MCF 10A (cell line): ENCODE results near the gene CTNNA1. TPM values are rescaled to one million over a fixed set of nuclear protein-coding genes. Genes with fewer than 3 reads are reported as not detected.
A peak's percentile ranks its signal among the peaks of the same experiment; 100 is the strongest.

Experiments used
- BruUV-seq: library from RNA; stranded (reverse); fragments of 400-500 nt; replicated peaks from 2 replicates; lab custom pipeline; 2021; lab: Mats Ljungman, UMichigan
- CTCF ChIA-PET: fragments of 300-600 bp; sonication (Branson Sonifier 250); formaldehyde crosslinking; extraction: SDS; loops from one replicate; lab custom pipeline; 2021; ENCODE audit warnings: antibody characterized with exemption, inconsistent platforms; lab: Yijun Ruan, JAX
- POLR2A ChIA-PET: fragments of 300-600, 350-650 bp; sonication (Branson Sonifier 250); formaldehyde crosslinking; extraction: SDS; loops from one replicate; lab custom pipeline; 2020; ENCODE audit warnings: antibody characterized with exemption, inconsistent platforms; lab: Yijun Ruan, JAX
- DNase-seq: peaks from one replicate; pipeline ENCODE4 v3.0.0-alpha.2; 2018; ENCODE audit not compliant: unreplicated experiment
- H3K27ac Mint-ChIP-seq: one replicate; pipeline ENCODE4 v1.8.0; 2022; ENCODE audit warnings: mild to moderate bottlenecking, low read depth, mixed read lengths; ENCODE audit not compliant: unreplicated experiment
- H3K27me3 Mint-ChIP-seq: one replicate; pipeline ENCODE4 v1.8.0; 2022; ENCODE audit warnings: mixed read lengths; ENCODE audit not compliant: insufficient read depth, unreplicated experiment
- H3K36me3 Mint-ChIP-seq: one replicate; pipeline ENCODE4 v1.8.0; 2022; ENCODE audit warnings: mild to moderate bottlenecking, moderate library complexity, mixed read lengths; ENCODE audit not compliant: insufficient read depth, unreplicated experiment
- H3K4me1 Mint-ChIP-seq: one replicate; pipeline ENCODE4 v1.8.0; 2022; ENCODE audit warnings: mixed read lengths; ENCODE audit not compliant: insufficient read depth, unreplicated experiment
- H3K4me3 Mint-ChIP-seq: one replicate; pipeline ENCODE4 v1.8.0; 2022; ENCODE audit warnings: mild to moderate bottlenecking, moderate library complexity, mixed read lengths; ENCODE audit not compliant: unreplicated experiment
- H3K9me3 Mint-ChIP-seq: one replicate; pipeline ENCODE4 v1.8.0; 2022; ENCODE audit warnings: mixed read lengths; ENCODE audit not compliant: unreplicated experiment
- intact Hi-C: fragments of 100-400 bp; cut with micrococcal nuclease; formaldehyde crosslinking; loops from 2 replicates; pipeline ENCODE4 v1.14.1; 2022
- total RNA-seq: library from RNA; stranded (reverse); gene quantifications from 2 replicates; pipeline ENCODE4 v1.2.3, GENCODE V29; 2022
- TF ChIP-seq, protein P1 (sequence below): fragments of 200-600 bp; IDR thresholded peaks from one replicate; pipeline ENCODE4 v1.8.0; 2022; ENCODE audit warnings: antibody characterized with exemption, mild to moderate bottlenecking; ENCODE audit not compliant: unreplicated experiment

The CTNNA1 gene
- total RNA-seq, 1 experiment from 2014 or later: 519 TPM

- intact Hi-C loops: loop anchor here (10.0 kb wide), 1 partner anchor 184 kb away; no protein-coding TSS in a partner anchor
- peaks cover 19% of the 10 kb centered on the region for H3K4me1 Mint-ChIP-seq
- CTCF ChIA-PET: interaction anchor here (0.8 kb wide), 1 partner anchor 10 kb away, joined by 3 read pairs; no protein-coding TSS in a partner anchor
- no peak for DNase-seq
- H3K27ac Mint-ChIP-seq: no peak overlapping the region
- TF ChIP-seq, protein P1, sequence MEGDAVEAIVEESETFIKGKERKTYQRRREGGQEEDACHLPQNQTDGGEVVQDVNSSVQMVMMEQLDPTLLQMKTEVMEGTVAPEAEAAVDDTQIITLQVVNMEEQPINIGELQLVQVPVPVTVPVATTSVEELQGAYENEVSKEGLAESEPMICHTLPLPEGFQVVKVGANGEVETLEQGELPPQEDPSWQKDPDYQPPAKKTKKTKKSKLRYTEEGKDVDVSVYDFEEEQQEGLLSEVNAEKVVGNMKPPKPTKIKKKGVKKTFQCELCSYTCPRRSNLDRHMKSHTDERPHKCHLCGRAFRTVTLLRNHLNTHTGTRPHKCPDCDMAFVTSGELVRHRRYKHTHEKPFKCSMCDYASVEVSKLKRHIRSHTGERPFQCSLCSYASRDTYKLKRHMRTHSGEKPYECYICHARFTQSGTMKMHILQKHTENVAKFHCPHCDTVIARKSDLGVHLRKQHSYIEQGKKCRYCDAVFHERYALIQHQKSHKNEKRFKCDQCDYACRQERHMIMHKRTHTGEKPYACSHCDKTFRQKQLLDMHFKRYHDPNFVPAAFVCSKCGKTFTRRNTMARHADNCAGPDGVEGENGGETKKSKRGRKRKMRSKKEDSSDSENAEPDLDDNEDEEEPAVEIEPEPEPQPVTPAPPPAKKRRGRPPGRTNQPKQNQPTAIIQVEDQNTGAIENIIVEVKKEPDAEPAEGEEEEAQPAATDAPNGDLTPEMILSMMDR: no peak
- H3K9me3 Mint-ChIP-seq: no peaks in the 10 kb centered on the region
- H3K36me3 Mint-ChIP-seq: peaks cover 61% of the 10 kb centered on the region
- no peak overlapping the region for H3K4me3 Mint-ChIP-seq
- H3K27me3 Mint-ChIP-seq: no peaks in the 10 kb centered on the region
- POLR2A ChIA-PET: interaction anchor here (0.6 to 1.0 kb wide), 3 partner anchors 11 to 20 kb away, joined by 3 to 4 read pairs (median 3); no protein-coding TSS in a partner anchor
- BruUV-seq: no TSS peak
Measured at GRCh38 chr5:138828556-138828955, 75.3 kb downstream of the CTNNA1 start.

- ChIA-PET CTCF (interaction anchor here (0.7 to 0.8 kb wide), 2 partner anchors 11 to 27 kb away, joined by 3 read pairs; no protein-coding TSS in a partner anchor), POLR2A (interaction anchor here (0.6 to 1.0 kb wide), 2 partner anchors 10 to 26 kb away, joined by 4 read pairs; no protein-coding TSS in a partner anchor)
- Mint-ChIP-seq H3K27me3 (no peaks in the 10 kb centered on the region), H3K36me3 (peaks cover 64% of the 10 kb centered on the region), H3K27ac (no peak overlapping the region), H3K4me3 (no peak overlapping the region), H3K4me1 (peaks cover 22% of the 10 kb centered on the region), H3K9me3 (peaks cover 2% of the 10 kb centered on the region)
- TF ChIP-seq, protein P1: no peak
- BruUV-seq: no TSS peak
- peak; percentile 53 for DNase-seq
- intact Hi-C loops: loop anchor here (10.0 kb wide), 1 partner anchor 185 kb away; no protein-coding TSS in a partner anchor
Measured at GRCh38 chr5:138829341-138829740, 76.1 kb downstream of the CTNNA1 start.

GRCh38 chr5:138831703-138832102 lies 78.5 kb downstream of the CTNNA1 start:
- peak overlapping the region; percentile 0 for H3K27ac Mint-ChIP-seq
- intact Hi-C loops: no loop called here
- H3K27me3 Mint-ChIP-seq: no peaks in the 10 kb centered on the region

GRCh38 chr5:138832218-138832617 lies 79.0 kb downstream of the CTNNA1 start:
- intact Hi-C loops: no loop called here
- ChIA-PET POLR2A (interaction anchor here (5.4 kb wide), 1 partner anchor 12 kb away, joined by 27 read pairs; no protein-coding TSS in a partner anchor), CTCF (no interaction called here)
- Mint-ChIP-seq H3K27me3 (no peaks in the 10 kb centered on the region), H3K27ac (peak overlapping the region; percentile 0), H3K4me1 (peaks cover 34% of the 10 kb centered on the region), H3K9me3 (peaks cover 11% of the 10 kb centered on the region), H3K36me3 (peaks cover 57% of the 10 kb centered on the region), H3K4me3 (no peak overlapping the region)
- no peak for DNase-seq
- TF ChIP-seq, protein P1: no peak
- BruUV-seq: no TSS peak

More at GRCh38 chr5:138831703-138832102, 78.5 kb downstream of the CTNNA1 start:
- peaks cover 34% of the 10 kb centered on the region for H3K4me1 Mint-ChIP-seq
- peaks cover 62% of the 10 kb centered on the region for H3K36me3 Mint-ChIP-seq
- peaks cover 9% of the 10 kb centered on the region for H3K9me3 Mint-ChIP-seq
- BruUV-seq: no TSS peak
- ChIA-PET CTCF (no interaction called here), POLR2A (interaction anchor here (5.4 kb wide), 1 partner anchor 13 kb away, joined by 27 read pairs; no protein-coding TSS in a partner anchor)
- no peak for DNase-seq
- TF ChIP-seq, protein P1: no peak
- no peak overlapping the region for H3K4me3 Mint-ChIP-seq
